H1 (cell line): Measurements from ENCODE around the gene SLC1A5. TPM values are rescaled to one million over a fixed set of nuclear protein-coding genes. Genes with fewer than 3 reads are reported as not detected.

Source experiments
- ASH2L ChIP-seq: fragments of 200-600, 300-600 bp; sonication (generic); IDR thresholded peaks from one replicate; pipeline ENCODE4 v1.7.1; 2017; ENCODE audit warnings: low read length
- GTF2F1 ChIP-seq: IDR thresholded peaks from 2 replicates; pipeline ENCODE4 v1.6.1; 2012; ENCODE audit warnings: low read depth, low read length, improper control_type of control experiment, borderline replicate concordance
- JUND ChIP-seq: IDR thresholded peaks from 2 replicates; pipeline ENCODE4 v1.6.1; 2011; ENCODE audit warnings: mild to moderate bottlenecking, improper control_type of control experiment, low read length
- PHF8 ChIP-seq: fragments of 200-600 bp; sonication (generic); conservative IDR thresholded peaks from 2 replicates; pipeline ENCODE4 v1.7.1; 2012; ENCODE audit warnings: low read depth, mild to moderate bottlenecking, inconsistent platforms, low read length, moderate library complexity
- YY1 ChIP-seq: IDR thresholded peaks from 2 replicates; pipeline ENCODE4 v1.6.1; 2011; ENCODE audit warnings: low read depth, mild to moderate bottlenecking, low read length
- polyA plus RNA-seq, 7 experiments: library from polyadenylated mRNA; depleted of rRNA in 3 of 7; stranded (reverse) in 5 of 7; unstranded in 2 of 7; fragments of >200 nt in 5 of 7; fragments of 200-250 nt in 2 of 7; gene quantifications; 1 replicate in 5 of 7; 2 replicates in 1 of 7; 4 replicates in 1 of 7; pipeline versions ENCODE4 v1.2.1 to v1.2.3, GENCODE V29; 2011 to 2013; ENCODE audit warnings: missing spikeins in 2 of 7, mixed read lengths in 2 of 7
- total RNA-seq: library from RNA; stranded (reverse); fragmentation: NEBNext Ultra II Directional; extraction: Animal tissue kit (Norgen Biotek cat#: 25700); gene quantifications from 2 replicates; pipeline ENCODE4 v1.2.1, GENCODE V29; 2021
- TF ChIP-seq, protein P1 (sequence below): IDR thresholded peaks from 2 replicates; pipeline ENCODE4 v1.6.1; 2011; ENCODE audit warnings: low read depth, mild to moderate bottlenecking, low read length; ENCODE audit not compliant: insufficient read depth

SLC1A5 gene
- total and polyA plus RNA-seq, 2 of the 8 experiments (the other 6 are each of a cell fraction or from before 2014, with no cell fraction given), result 291 to 351 TPM

- TF ChIP-seq ASH2L (no peak), PHF8 (no peak), YY1 (no peak), JUND (no peak), GTF2F1 (no peak)
- TF ChIP-seq, protein P1, sequence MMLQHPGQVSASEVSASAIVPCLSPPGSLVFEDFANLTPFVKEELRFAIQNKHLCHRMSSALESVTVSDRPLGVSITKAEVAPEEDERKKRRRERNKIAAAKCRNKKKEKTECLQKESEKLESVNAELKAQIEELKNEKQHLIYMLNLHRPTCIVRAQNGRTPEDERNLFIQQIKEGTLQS, result no peak
These were observed 58.7 kb downstream of the SLC1A5 start (continued) for GRCh38 chr19:46729696-46730095.
